Measurements from ENCODE around the gene PTPRT. TPM values are rescaled to one million over a fixed set of nuclear protein-coding genes. Genes with fewer than 3 reads are reported as not detected.

Gene PTPRT
- total RNA-seq, 1 experiment from 2014 or later = 44.5 TPM

GRCh38 chr20:43210901-43211300 lies 21.2 kb upstream of the PTPRT start:
- no peaks in the 10 kb centered on the region for H4K20me1 ChIP-seq (ENCODE audit: insufficient read depth, low read depth, low read length)
- no peak overlapping the region for H3K4me2 ChIP-seq (ENCODE audit: low read depth, low read length, poor library complexity, severe bottlenecking)
- peaks cover 8% of the 10 kb centered on the region for H3K4me1 ChIP-seq (ENCODE audit: low read length)
- H3K4me3 ChIP-seq (ENCODE audit: low read length) = no peak overlapping the region
- H3K36me3 ChIP-seq (ENCODE audit: insufficient read depth, low read length) = no peaks in the 10 kb centered on the region
- no peaks in the 10 kb centered on the region for H3K9me2 ChIP-seq (replicated peaks; ENCODE audit: insufficient read depth, low read length)
- H2AFZ ChIP-seq (ENCODE audit: low read length) = no peak overlapping the region
- no peak for DNase-seq
- no peak overlapping the region for H3K27ac ChIP-seq (ENCODE audit: low read length)
- no peak overlapping the region for H3K9ac ChIP-seq (ENCODE audit: low read length)
- no peaks in the 10 kb centered on the region for H3K79me2 ChIP-seq (ENCODE audit: low read length)
- 0 out of 2 replicates have a peak, but pooled peaks cover 2% of the 10 kb centered on the region for H3K27me3 ChIP-seq (ENCODE audit: low read length)
- H3K9me3 ChIP-seq (ENCODE audit: low read length) = peaks cover 1% of the 10 kb centered on the region; the same call in 1 of the 2 replicates

- Histone ChIP-seq H3K9ac (ENCODE audit: low read length) (no peak overlapping the region), H4K20me1 (ENCODE audit: insufficient read depth, low read depth, low read length) (no peaks in the 10 kb centered on the region), H3K27ac (ENCODE audit: low read length) (no peak overlapping the region), H2AFZ (ENCODE audit: low read length) (no peak overlapping the region), H3K79me2 (ENCODE audit: low read length) (no peaks in the 10 kb centered on the region), H3K9me2 (replicated peaks; ENCODE audit: insufficient read depth, low read length) (no peaks in the 10 kb centered on the region), H3K9me3 (ENCODE audit: low read length) (peaks cover 4% of the 10 kb centered on the region; the same call in 1 of the 2 replicates), H3K27me3 (ENCODE audit: low read length) (0 out of 2 replicates have a peak, but pooled peaks cover 2% of the 10 kb centered on the region), H3K36me3 (ENCODE audit: insufficient read depth, low read length) (no peaks in the 10 kb centered on the region; the same call in 1 of the 2 replicates), H3K4me3 (ENCODE audit: low read length) (no peak overlapping the region), H3K4me1 (ENCODE audit: low read length) (no peaks in the 10 kb centered on the region), H3K4me2 (ENCODE audit: low read depth, low read length, poor library complexity, severe bottlenecking) (no peak overlapping the region)
- DNase-seq = no peak
Observed at GRCh38 chr20:43209831-43210230, 20.1 kb upstream of the PTPRT start.

- peaks cover 8% of the 10 kb centered on the region for H3K4me1 ChIP-seq (ENCODE audit: low read length)
- no peak for DNase-seq
- H3K27ac ChIP-seq (ENCODE audit: low read length) = no peak overlapping the region
- no peak overlapping the region for H3K9ac ChIP-seq (ENCODE audit: low read length)
- no peak overlapping the region for H3K4me2 ChIP-seq (ENCODE audit: low read depth, low read length, poor library complexity, severe bottlenecking)
- H3K36me3 ChIP-seq (ENCODE audit: insufficient read depth, low read length) = no peaks in the 10 kb centered on the region; the same call in 1 of the 2 replicates
- H3K27me3 ChIP-seq (ENCODE audit: low read length) = no peaks in the 10 kb centered on the region
- no peak overlapping the region for H3K4me3 ChIP-seq (ENCODE audit: low read length)
- no peaks in the 10 kb centered on the region for H3K9me2 ChIP-seq (replicated peaks; ENCODE audit: insufficient read depth, low read length)
- no peak overlapping the region for H2AFZ ChIP-seq (ENCODE audit: low read length)
- no peaks in the 10 kb centered on the region for H4K20me1 ChIP-seq (ENCODE audit: insufficient read depth, low read depth, low read length)
- no peaks in the 10 kb centered on the region for H3K79me2 ChIP-seq (ENCODE audit: low read length)
- peaks cover 4% of the 10 kb centered on the region; the same call in 1 of the 2 replicates for H3K9me3 ChIP-seq (ENCODE audit: low read length)
Observed at GRCh38 chr20:43205699-43206098, 16.0 kb upstream of the PTPRT start.

GRCh38 chr20:43202100-43202499 lies 12.4 kb upstream of the PTPRT start:
- H3K4me3 ChIP-seq (ENCODE audit: low read length) = no peak overlapping the region
- H3K4me2 ChIP-seq (ENCODE audit: low read depth, low read length, poor library complexity, severe bottlenecking) = no peak overlapping the region
- H2AFZ ChIP-seq (ENCODE audit: low read length) = no peak overlapping the region
- H3K9me2 ChIP-seq (replicated peaks; ENCODE audit: insufficient read depth, low read length) = no peaks in the 10 kb centered on the region
- H3K36me3 ChIP-seq (ENCODE audit: insufficient read depth, low read length) = no peaks in the 10 kb centered on the region; the same call in 1 of the 2 replicates
- no peak overlapping the region for H3K27ac ChIP-seq (ENCODE audit: low read length)
- no peaks in the 10 kb centered on the region for H4K20me1 ChIP-seq (ENCODE audit: insufficient read depth, low read depth, low read length)
- no peak for DNase-seq
- H3K9me3 ChIP-seq (ENCODE audit: low read length) = peaks cover 4% of the 10 kb centered on the region; the same call in 1 of the 2 replicates
- peaks cover 14% of the 10 kb centered on the region for H3K4me1 ChIP-seq (ENCODE audit: low read length)
- H3K9ac ChIP-seq (ENCODE audit: low read length) = no peak overlapping the region
- H3K27me3 ChIP-seq (ENCODE audit: low read length) = no peaks in the 10 kb centered on the region
- H3K79me2 ChIP-seq (ENCODE audit: low read length) = no peaks in the 10 kb centered on the region

GRCh38 chr20:43198607-43199006 lies 8.9 kb upstream of the PTPRT start:
- Histone ChIP-seq H3K36me3 (ENCODE audit: insufficient read depth, low read length) (no peaks in the 10 kb centered on the region), H3K9me2 (replicated peaks; ENCODE audit: insufficient read depth, low read length) (no peaks in the 10 kb centered on the region), H3K27ac (ENCODE audit: low read length) (no peak overlapping the region), H2AFZ (ENCODE audit: low read length) (no peak overlapping the region), H3K4me2 (ENCODE audit: low read depth, low read length, poor library complexity, severe bottlenecking) (no peak overlapping the region), H3K4me3 (ENCODE audit: low read length) (no peak overlapping the region), H3K79me2 (ENCODE audit: low read length) (no peaks in the 10 kb centered on the region), H3K9ac (ENCODE audit: low read length) (no peak overlapping the region), H3K9me3 (ENCODE audit: low read length) (no peaks in the 10 kb centered on the region), H4K20me1 (ENCODE audit: insufficient read depth, low read depth, low read length) (no peaks in the 10 kb centered on the region), H3K27me3 (ENCODE audit: low read length) (no peaks in the 10 kb centered on the region), H3K4me1 (ENCODE audit: low read length) (peaks cover 22% of the 10 kb centered on the region)
- DNase-seq = no peak

GRCh38 chr20:43196243-43196642 lies 6.5 kb upstream of the PTPRT start:
- H3K9me2 ChIP-seq (replicated peaks; ENCODE audit: insufficient read depth, low read length) = no peaks in the 10 kb centered on the region
- no peak overlapping the region for H2AFZ ChIP-seq (ENCODE audit: low read length)
- no peak overlapping the region for H3K4me2 ChIP-seq (ENCODE audit: low read depth, low read length, poor library complexity, severe bottlenecking)
- H3K27me3 ChIP-seq (ENCODE audit: low read length) = no peaks in the 10 kb centered on the region
- no peak for DNase-seq
- H3K36me3 ChIP-seq (ENCODE audit: insufficient read depth, low read length) = no peaks in the 10 kb centered on the region
- no peak overlapping the region for H3K9ac ChIP-seq (ENCODE audit: low read length)
- H3K9me3 ChIP-seq (ENCODE audit: low read length) = no peaks in the 10 kb centered on the region
- H4K20me1 ChIP-seq (ENCODE audit: insufficient read depth, low read depth, low read length) = no peaks in the 10 kb centered on the region
- no peak overlapping the region for H3K27ac ChIP-seq (ENCODE audit: low read length)
- H3K4me3 ChIP-seq (ENCODE audit: low read length) = no peak overlapping the region
- H3K79me2 ChIP-seq (ENCODE audit: low read length) = no peaks in the 10 kb centered on the region
- H3K4me1 ChIP-seq (ENCODE audit: low read length) = peaks cover 41% of the 10 kb centered on the region

GRCh38 chr20:43194137-43194536 lies 4.4 kb upstream of the PTPRT start:
- H3K4me1 ChIP-seq (ENCODE audit: low read length) = peaks cover 43% of the 10 kb centered on the region
- H3K36me3 ChIP-seq (ENCODE audit: insufficient read depth, low read length) = no peaks in the 10 kb centered on the region
- no peaks in the 10 kb centered on the region for H3K79me2 ChIP-seq (ENCODE audit: low read length)
- no peak overlapping the region for H3K4me2 ChIP-seq (ENCODE audit: low read depth, low read length, poor library complexity, severe bottlenecking)
- no peak for DNase-seq
- no peak overlapping the region for H3K27ac ChIP-seq (ENCODE audit: low read length)
- H3K4me3 ChIP-seq (ENCODE audit: low read length) = no peak overlapping the region
- H4K20me1 ChIP-seq (ENCODE audit: insufficient read depth, low read depth, low read length) = no peaks in the 10 kb centered on the region
- no peaks in the 10 kb centered on the region for H3K9me3 ChIP-seq (ENCODE audit: low read length)
- H3K27me3 ChIP-seq (ENCODE audit: low read length) = no peaks in the 10 kb centered on the region
- no peak overlapping the region for H3K9ac ChIP-seq (ENCODE audit: low read length)
- H2AFZ ChIP-seq (ENCODE audit: low read length) = no peak overlapping the region
- H3K9me2 ChIP-seq (replicated peaks; ENCODE audit: insufficient read depth, low read length) = no peaks in the 10 kb centered on the region

- no peak overlapping the region for H3K4me2 ChIP-seq (ENCODE audit: low read depth, low read length, poor library complexity, severe bottlenecking)
- no peaks in the 10 kb centered on the region for H3K9me2 ChIP-seq (replicated peaks; ENCODE audit: insufficient read depth, low read length)
- no peak overlapping the region for H3K9ac ChIP-seq (ENCODE audit: low read length)
- H3K9me3 ChIP-seq (ENCODE audit: low read length) = no peaks in the 10 kb centered on the region
- H3K27ac ChIP-seq (ENCODE audit: low read length) = no peak overlapping the region
- H3K4me3 ChIP-seq (ENCODE audit: low read length) = no peak overlapping the region
- no peaks in the 10 kb centered on the region for H3K79me2 ChIP-seq (ENCODE audit: low read length)
- H3K4me1 ChIP-seq (ENCODE audit: low read length) = peaks cover 40% of the 10 kb centered on the region
- no peaks in the 10 kb centered on the region for H3K27me3 ChIP-seq (ENCODE audit: low read length)
- H3K36me3 ChIP-seq (ENCODE audit: insufficient read depth, low read length) = no peaks in the 10 kb centered on the region
- no peaks in the 10 kb centered on the region for H4K20me1 ChIP-seq (ENCODE audit: insufficient read depth, low read depth, low read length)
- H2AFZ ChIP-seq (ENCODE audit: low read length) = no peak overlapping the region
- DNase-seq = no peak
Observed at GRCh38 chr20:43193443-43193842, 3.7 kb upstream of the PTPRT start.
